ENCODE measurements around the gene CHST6.
"Not testable (repeated sequence)": the region's sequence is repeated elsewhere in the genome, so short reads cannot be mapped to it uniquely, and the experiment has no call there.

CHST6 gene

GRCh38 chr16:75495076-75495674, at the start of gene CHST6:
TSS of gene CHST6 (minus strand) at chr16:75495441. CDS start at chr16:75479828, 15,613 bp downstream.
- DNase-seq (ENCODE audit: low spot score): no peak

- not testable (repeated sequence) for DNase-seq (ENCODE audit: low spot score)
Observed at GRCh38 chr16:75542462-75542861, 47.2 kb upstream of the CHST6 start.

- no peak for DNase-seq (ENCODE audit: low spot score)
Observed at GRCh38 chr16:75541236-75541635, 46.0 kb upstream of the CHST6 start.

GRCh38 chr16:75538882-75539565, 43.8 kb upstream of the CHST6 start:
- not testable (repeated sequence) for DNase-seq (ENCODE audit: low spot score)

- DNase-seq (ENCODE audit: low spot score): no peak
Observed at GRCh38 chr16:75537776-75538175, 42.5 kb upstream of the CHST6 start.

GRCh38 chr16:75535901-75536300, 40.7 kb upstream of the CHST6 start, which contains the start of gene CHST5:
TSS of gene CHST5 (minus strand) at chr16:75536108. CDS start at chr16:75530384, 5,724 bp downstream.
- DNase-seq (ENCODE audit: low spot score): no peak

- DNase-seq (ENCODE audit: low spot score): no peak
Observed at GRCh38 chr16:75535211-75535843, 40.1 kb upstream of the CHST6 start.

- DNase-seq (ENCODE audit: low spot score): no peak
Observed at GRCh38 chr16:75534560-75535205, 39.4 kb upstream of the CHST6 start.

- DNase-seq (ENCODE audit: low spot score): no peak
Observed at GRCh38 chr16:75532791-75533190, 37.5 kb upstream of the CHST6 start.

- no peak for DNase-seq (ENCODE audit: low spot score)
Observed at GRCh38 chr16:75532142-75532765, 37.0 kb upstream of the CHST6 start.

- DNase-seq (ENCODE audit: low spot score): no peak
Observed at GRCh38 chr16:75529959-75530358, 34.7 kb upstream of the CHST6 start.

- DNase-seq (ENCODE audit: low spot score): no peak
Observed at GRCh38 chr16:75529056-75529905, 34.0 kb upstream of the CHST6 start.

- no peak for DNase-seq (ENCODE audit: low spot score)
Observed at GRCh38 chr16:75527825-75528299, 32.6 kb upstream of the CHST6 start.

GRCh38 chr16:75526032-75526790, 31.0 kb upstream of the CHST6 start:
- DNase-seq (ENCODE audit: low spot score): no peak

GRCh38 chr16:75519175-75519574, 23.9 kb upstream of the CHST6 start:
- DNase-seq (ENCODE audit: low spot score): no peak

- DNase-seq (ENCODE audit: low spot score): not testable (repeated sequence)
Observed at GRCh38 chr16:75516189-75516966, 21.1 kb upstream of the CHST6 start.

GRCh38 chr16:75514296-75514695, 19.1 kb upstream of the CHST6 start:
- no peak for DNase-seq (ENCODE audit: low spot score)

GRCh38 chr16:75506574-75506973, 11.3 kb upstream of the CHST6 start:
- no peak for DNase-seq (ENCODE audit: low spot score)

- no peak for DNase-seq (ENCODE audit: low spot score)
Observed at GRCh38 chr16:75506107-75506506, 10.9 kb upstream of the CHST6 start.

GRCh38 chr16:75503801-75504200, 8.6 kb upstream of the CHST6 start:
- peak; percentile 74 for DNase-seq (ENCODE audit: low spot score)
